ENCODE measurements around the gene TRIM29. TPM values are rescaled to one million over a fixed set of nuclear protein-coding genes. Genes with fewer than 3 reads are reported as not detected.

TRIM29 gene
- total RNA-seq, 4 donors from 2014 or later, result 4.6 to 7.6 (median 6.1) TPM

Other genes starting within 250 kb of the TRIM29 start
- gene OAF, start 72.9 kb upstream of the TRIM29 start, total RNA-seq, result 10 to 100 TPM; 29.2 to 90.1 (median 44.6) TPM
- gene POU2F3, start 102.0 kb upstream of the TRIM29 start, total RNA-seq, result under 1 TPM in 1 of 4 donors, not detected in 3; 0.85 TPM
- 10 to 100 TPM in 2 of 4 donors, 1 to 10 TPM in 1, under 1 TPM in 1; 0.51 to 17.1 (median 6.4) TPM for gene TLCD5, start 187.2 kb upstream of the TRIM29 start, total RNA-seq
- gene ARHGEF12, start 198.3 kb upstream of the TRIM29 start, total RNA-seq, result 100 to 1,000 TPM in 2 of 4 donors, 10 to 100 TPM in 2; 82.6 to 161 (median 125) TPM